Fibroblast of the conjunctiva (primary cell): ENCODE data around the gene COL11A2.
"Not testable (repeated sequence)": the region's sequence is repeated elsewhere in the genome, so short reads cannot be mapped to it uniquely, and the experiment has no call there.

Source experiments
- DNase-seq: peaks from one replicate; pipeline ENCODE4 v3.0.0-alpha.2; 2010; ENCODE audit warnings: low read depth

The COL11A2 gene

DNA sequence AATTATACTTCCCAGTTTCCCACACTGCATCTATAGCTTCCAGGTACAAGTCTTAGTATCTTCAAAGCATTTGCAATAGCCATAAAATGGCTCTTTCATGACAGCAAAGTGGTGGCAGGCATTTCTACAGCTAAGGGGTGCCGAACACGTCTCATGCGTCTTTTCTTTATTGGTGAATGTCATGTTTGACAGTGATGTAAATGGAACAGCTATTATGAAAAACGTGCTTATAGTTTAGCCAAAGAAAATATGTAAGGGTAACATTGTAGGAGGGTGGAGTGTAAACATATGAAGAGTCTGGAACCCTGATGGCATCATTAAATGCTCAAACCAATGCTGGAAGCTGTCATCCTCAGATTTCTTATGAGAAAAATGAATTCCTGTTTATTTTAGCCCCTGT, 37.9 kb downstream of the COL11A2 start:
- DNase-seq = no peak

DNA sequence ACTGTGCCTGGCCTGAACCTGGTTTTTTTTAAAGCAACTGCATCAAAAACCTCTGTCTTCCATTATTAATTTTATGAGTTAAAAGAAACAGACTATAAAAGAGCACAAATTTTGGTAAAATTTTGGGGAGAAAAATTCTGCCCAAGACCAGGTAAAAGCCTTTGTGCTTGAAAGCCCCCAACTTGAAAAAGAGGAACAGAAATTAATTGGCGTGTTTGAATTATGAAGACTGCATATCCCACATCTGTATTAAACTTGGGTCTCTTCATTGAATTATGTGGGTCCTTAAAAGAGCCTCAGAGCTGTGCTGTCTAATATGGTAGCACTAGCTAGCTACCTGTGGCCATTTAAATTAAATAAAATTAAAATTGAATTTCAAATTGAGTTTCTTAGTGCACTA, 41.2 kb downstream of the COL11A2 start:
- no peak for DNase-seq

DNA sequence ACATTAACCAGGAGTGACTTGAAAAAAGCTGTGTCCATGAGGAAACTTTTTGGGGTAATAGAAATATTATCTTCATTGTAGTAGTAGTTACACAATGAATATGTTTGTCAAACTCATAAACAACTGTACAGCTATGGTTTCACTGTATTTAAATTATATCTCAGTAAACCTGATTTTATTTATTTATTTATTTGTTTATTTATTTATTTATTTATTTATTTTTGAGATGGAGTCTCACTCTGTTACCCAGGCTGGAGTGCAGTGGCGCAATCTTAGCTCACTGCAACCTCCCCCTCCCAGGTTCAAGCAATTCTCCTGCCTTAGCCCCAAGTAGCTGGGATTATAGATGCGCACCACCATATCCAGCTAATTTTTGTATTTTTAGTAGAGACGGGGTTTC, 41.7 kb downstream of the COL11A2 start:
- DNase-seq = not testable (repeated sequence)

DNA sequence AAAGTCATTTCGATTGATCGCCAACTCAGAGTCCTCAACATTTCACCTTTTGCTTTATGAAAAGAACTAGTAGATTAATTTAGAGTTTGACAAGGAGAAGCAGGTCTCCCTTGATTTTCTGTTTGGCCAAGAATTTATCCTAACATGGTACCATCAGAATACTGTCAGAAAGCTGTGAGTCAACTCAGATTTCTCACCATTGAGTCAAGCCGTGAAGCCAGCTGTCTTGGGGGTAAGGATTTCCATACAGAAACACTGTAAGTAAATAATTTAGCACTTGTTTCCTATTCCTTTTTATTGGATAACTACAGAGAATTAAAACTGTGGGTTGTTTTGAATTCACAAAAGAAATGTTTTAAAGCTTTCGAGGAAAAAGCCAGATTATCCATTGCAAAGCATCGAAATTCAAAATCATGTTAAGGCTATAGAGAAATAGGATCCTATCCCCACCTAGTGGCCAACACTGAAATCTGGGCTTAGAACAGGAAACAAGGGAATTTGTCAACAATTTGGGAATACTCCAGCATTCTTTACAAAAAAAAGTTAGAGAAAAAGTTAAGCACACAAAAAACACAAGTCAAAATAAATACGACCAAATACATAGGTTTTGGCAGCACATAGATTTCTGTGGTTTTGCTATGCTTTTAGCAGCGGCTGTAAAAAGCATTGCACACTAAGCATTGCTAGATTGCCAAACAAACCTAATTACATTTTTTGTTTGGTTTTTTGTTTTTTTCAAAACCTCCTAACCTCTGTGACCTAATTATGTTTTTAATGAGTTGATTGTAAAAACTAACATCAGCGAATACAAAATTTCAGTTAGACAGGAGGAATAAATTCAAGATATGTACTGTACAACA, 44.2 kb downstream of the COL11A2 start:
- peak; percentile 47 for DNase-seq

DNA sequence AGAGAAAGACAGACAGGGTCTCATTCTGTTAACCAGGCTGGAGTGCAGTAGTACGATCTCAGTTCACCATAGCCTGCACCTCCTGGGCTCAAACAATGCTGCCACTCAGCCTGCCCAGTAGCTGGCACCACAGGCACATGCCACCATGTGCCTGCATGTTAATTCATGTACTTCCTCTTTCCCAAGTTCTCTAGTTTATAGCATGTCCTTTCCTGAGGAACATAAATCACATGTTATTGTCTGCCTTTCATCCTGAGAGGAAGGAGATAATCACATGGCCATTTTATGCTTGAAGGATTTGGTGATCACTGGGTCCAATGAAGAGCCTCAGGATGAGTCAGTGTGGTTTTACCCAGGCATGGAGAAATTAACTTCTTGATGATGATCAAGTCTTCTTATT, 47.9 kb downstream of the COL11A2 start:
- DNase-seq = no peak

DNA sequence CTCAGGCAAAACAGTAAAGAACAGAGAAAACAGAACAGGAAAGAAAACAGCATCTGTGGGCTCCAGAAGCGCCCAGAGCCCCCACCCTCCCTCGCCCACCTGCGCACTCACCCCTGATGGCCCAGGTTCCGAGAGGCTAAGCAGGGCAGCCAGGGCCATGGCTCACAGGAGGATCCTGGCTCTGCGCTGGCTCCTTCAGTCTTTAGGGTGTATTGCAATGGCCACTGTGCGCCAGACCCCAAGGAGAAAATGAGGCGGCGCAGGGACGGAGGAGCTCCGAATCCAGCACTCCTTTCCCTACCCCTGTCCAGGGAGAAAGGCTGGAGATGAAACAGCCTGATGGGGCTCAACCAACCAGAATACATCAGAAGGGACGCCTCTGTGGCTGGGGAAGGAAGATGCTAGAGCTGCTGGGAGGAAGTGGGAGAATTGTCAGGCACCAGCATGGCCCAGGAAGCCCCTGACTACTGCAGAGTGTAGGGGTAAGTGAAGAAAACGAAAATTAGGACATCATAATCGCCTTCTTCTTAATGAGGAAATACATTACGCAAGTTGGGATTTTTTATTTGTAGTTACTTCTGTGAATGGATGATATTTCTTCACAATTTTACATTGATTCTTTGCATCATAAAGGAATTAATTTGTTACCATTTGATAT, 49.0 kb downstream of the COL11A2 start:
- DNase-seq = no peak

DNA sequence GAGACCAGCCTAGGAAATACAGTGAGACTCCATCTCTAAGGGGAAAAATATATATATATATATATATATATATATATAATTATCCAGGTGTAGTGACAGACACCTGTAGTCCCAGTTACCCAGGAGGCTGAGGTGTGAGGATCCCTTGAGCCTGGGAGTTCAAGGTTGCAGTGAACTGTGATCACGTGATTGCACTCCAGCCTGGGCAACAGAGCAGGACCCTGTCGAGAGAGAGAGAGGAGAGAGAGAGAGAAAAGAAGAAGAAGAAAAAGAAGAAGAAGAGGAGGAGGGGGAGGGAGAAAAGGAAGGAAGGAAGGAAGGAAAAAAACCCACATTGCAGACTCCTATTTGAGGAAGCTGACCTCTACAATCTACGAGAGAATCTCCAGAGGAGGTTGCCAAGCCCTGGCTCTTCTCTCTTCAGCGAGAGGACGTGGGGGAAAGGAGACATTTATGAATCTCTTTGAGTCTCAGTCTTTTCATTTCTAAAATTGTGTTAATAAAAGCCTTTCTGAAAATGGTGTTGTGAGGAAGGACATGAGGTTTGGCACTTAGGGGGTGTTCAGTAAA, 49.7 kb downstream of the COL11A2 start:
- DNase-seq = no peak

DNA sequence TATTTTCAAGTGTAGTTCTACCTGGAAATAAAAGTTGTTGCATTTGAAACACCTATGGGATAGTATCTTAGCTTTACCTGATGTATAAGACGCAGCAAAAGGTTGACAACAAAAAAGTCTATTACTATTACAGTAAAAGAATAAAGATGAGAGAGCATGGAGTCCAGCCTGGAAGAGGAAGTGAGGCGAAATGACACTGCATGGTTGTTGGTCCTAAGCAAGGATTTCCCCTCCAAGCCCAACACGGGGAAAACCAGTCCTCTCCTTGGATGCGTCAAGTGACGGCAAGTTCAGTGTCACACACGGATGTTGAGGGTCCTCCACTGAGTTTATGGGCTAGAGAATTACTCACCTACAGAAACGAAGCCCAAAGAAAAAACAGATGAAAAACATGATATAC, 51.7 kb downstream of the COL11A2 start:
- no peak for DNase-seq

DNA sequence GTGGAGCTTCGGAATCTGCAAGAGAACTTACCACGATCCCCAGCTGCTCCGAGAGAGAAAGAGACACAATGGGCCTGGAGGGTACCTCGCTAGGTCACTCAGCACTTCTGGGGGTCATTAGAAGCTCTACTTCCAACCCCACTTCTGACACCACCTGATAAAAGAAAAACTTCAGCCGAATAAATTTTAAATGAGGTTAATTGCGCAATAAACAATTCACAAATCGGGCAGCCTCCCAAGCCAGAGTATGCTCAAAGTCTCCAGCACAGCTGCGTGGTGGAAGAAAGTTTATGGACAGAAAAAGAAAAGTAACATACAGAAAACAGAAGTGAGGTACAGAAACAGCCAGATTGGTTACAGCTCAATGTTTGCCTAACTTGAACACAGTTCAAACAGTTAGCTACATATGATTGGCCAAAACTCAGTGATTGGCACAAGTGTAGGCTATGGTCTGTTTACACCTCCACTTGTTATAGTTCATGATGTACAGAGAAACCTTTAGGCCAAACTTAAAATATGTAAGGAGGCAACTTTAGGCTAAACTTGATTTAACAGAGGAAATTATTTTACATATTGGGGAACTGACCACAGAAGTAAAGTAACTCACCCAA, 52.6 kb downstream of the COL11A2 start:
- no peak for DNase-seq

DNA sequence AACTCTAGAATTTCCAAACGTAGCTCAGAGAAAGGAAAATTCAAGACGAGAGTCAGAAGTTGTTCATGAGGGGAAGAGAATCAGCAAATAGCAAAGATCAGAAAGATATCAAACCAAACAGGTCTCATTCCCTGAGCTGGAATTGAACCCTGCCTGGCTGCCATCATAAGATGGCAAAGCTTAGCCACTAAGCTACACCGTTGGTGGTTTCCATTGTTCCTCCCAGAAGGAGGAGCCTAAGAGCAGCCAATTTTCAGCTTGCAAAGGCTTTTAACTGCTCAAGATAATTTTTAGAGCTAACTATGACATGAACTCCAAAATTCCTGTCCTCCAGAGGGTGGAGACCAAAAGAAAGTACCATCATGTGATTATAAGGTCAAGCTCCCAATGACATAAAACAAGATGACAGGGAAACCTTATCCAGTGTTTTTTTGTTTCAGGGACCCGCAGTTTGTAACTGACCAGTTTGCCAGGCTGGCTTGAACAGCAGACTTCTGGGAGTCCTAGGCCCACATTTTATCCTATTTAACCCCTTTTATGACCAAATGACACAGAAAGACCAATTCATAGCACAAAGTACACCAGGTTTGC, 55.9 kb downstream of the COL11A2 start:
- DNase-seq = no peak

DNA sequence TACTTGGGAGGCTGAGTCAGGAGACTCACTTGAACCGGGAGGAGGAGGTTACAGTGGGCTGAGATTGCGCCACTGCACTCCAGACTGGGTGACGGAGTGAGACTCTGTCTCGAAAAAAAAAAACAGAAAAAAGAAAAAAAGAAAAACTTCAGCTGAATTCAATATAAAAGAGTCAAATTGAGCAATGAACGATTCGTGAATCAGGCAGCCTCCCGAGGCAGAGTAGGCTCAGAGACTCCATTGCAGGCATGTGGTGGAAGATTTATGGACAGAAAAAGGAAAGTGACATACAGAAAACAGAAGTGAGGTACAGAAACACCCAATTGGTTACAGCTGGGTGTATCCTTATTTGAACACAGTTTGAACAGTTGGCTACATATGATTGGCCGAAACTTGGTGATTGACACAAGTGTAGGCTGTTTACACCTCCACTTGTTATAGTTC, 60.2 kb downstream of the COL11A2 start:
- no peak for DNase-seq

DNA sequence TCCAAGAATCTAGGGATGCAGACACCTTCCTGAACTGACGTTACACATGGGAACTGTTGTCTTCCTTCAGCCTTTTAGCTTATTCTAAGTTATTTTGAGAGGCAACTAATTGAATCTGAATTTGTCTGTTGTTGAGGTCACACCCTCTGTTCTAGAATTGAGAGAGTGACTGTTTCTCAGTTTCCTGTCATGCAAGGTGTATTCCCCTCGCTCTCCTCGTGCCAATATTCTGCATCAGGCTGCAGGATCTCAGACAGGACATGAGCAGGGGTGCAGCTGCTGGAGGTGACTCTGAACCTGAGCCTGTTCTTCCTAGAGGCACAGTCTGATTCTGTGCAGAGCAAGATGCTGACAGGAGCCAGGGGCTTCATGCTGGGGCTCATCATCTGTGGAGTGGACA, 63.9 kb downstream of the COL11A2 start:
- DNase-seq = no peak

DNA sequence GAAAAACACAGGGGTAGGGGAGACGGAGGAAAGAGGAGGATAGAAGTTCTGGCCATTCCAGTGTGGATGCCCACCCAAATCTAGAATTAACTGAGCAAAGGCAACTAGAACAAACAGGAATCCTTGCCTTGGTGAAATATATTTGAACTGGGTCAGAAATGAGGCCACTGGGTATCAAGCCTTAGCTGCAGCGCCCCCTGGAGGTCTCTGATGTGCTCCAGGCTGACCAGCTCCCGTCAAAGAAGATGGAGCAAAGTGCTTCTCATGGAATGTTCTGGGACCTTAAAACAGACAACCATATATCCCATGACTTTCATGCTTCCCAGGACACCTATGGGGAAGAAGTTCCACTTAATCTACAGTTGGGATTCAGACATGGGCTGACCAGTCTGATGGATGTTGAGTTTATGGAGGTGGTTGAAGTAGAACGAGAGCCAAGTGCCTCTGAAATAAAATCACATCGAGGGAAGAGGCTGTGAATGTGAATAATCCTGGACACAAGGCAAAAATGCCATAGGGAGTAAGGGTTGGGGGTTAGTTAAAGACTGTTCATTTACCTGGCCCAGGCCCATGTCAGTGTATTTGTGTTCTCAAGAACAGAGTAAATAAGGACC, 66.1 kb downstream of the COL11A2 start:
- no peak for DNase-seq

DNA sequence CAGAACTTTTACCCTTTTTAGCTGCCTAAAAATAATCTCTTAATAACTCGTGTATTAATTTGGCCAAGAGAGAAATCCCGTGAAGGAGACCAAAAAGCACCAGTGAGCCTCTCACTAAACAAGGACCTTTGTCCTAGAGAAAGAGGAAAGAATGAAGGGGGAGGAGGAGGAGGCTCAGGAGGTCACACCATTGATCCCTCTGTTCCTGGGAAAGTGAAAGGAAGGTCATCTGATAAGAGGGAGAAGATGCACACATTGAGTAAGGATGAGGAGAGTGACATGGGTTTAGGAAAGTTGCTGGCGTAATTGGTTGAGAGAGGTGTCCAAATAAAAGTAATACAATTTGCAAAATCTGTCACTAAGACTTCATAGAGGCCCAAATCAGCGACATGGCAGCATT, 67.3 kb downstream of the COL11A2 start:
- DNase-seq = no peak

DNA sequence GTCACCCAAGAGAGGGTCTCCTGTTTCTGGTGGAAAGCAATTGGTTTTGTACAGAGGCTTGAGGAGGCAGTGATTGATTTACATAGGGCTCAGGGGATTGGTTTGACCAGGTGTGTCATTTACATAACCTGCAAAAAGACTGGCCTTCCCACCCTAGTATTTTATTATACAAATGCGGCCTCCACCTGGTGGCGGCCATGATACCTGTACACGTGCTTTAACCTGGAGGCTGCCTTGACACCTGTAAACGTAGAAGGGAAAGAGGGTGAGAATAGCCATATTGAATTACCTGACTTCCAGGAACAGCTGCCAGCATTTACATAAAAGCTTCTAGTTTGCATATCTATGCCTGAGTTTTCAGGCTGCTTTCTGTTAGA, 67.8 kb downstream of the COL11A2 start:
- no peak for DNase-seq

DNA sequence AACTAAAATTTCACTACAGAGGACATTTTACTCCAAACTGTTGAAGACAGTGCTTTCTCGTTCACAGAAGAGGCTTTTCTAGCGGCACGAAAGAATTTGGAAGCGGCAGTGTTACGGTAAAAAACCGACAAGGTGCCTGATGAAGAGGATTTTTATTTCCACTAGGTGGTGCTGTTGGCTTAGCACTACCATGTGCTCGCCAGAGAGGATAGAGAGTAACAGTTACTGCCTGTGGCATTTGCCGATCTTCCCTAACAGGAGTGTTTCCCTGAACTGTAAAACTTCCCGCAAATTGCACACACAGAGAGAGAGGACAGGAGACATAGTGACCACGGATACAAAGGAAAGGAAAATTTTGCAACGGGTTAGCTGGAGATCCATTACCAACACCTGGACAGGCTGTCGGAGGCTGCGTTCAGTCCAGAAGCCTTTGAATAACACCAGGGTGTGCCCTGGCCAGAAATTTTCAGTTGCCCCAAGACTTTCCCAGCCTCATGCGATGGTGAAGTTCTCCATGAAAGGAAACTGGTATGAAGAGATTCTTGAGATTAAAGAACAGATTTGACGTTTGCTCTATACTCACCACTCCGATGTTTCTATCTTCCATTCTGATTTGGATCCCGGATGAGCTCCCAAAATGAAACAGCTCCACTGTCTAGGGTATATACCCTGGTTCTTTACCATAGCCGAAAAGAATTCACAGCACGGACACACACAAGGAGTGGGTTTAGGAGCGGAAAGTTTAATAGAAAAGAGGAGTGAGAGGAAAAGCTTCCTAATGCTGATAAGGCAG, 68.3 kb downstream of the COL11A2 start:
- DNase-seq = no peak

DNA sequence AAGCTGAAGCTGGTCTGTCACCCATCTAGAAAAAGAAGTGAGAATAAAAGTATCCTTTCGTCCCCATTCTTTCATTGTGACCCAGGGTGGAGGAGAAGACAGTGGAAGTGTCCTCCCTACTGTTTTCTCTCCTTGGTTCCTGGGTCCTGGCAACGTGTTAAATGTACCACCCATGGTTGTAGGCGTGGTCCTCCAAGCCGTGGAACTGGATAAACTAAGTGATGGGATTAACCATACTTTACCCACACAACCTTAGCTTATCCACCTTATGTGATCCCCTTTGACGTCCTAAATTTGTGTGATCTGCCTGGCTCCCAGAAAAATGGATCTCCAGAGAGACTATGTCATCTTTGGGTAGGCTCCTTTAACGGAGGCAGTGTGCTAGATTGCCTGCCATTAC, 69.1 kb downstream of the COL11A2 start:
- DNase-seq = no peak

DNA sequence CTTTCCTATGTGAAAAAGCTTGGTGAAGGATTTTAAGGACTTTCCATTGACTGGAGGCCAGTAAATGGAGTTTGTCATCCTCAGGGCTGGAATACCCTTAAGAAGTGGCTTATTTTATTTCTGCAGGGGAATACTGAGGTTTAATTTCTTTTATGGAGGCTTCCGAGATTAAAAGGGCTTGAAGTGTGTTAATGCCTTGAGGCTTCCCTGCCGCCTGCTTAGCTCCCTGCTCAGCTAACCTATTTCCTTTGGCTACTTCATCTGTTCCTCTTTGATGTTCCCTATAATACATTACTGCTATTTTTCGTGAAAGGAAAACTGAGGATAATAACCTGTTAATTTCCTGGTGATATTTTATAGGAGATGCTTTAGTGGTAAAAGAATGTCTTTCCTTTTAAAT, 72.3 kb downstream of the COL11A2 start:
- DNase-seq = no peak

DNA sequence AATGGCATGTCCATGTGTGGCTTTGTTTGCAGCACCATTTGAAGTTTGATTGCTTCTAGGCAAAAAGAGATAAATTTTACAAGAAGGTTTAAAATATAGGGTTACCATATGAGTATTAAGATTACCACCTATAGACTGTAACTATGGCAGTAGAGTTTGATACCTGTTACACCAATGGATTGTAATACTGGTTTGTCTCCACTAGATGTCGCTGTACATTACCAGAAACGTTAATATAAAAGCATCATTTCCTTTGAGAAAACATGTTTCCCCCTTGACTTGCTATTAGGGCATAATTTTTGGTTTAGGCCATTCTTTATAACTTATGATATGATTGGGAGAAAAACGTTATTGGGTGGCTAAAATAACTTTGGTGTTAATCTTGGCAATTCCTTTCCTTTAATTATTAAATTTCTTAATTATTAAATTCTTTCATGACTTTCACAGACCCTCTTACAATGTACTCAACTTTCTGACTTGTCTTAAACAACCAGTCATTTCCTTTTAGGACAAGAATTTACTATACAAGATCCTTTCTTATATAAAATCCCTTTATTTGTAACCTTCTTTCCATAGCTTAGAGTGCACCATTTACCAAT, 73.6 kb downstream of the COL11A2 start:
- peak; percentile 22 for DNase-seq

DNA sequence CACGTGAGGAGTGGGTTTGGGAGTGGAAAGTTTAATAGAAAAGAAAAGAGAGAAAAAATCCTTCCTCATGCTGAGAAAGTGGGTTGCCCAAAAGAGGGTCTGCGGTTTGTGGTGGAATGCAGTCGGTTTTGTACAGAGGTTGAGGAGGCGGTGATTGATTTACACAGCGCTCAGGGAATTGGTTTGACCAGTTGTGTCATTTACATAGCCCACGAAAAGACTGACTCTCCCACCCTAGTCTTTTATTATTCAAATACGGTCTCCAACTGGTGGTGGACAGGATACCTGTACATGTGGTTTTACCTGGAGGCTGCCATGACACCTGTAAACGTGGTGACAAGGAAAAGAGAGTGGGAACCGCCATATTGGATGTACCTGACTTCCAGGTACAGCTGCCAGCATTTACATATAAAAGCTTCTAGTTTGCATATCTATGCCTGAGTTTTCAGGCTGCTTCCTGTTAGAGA, 74.4 kb downstream of the COL11A2 start:
- no peak for DNase-seq
